Measurements from ENCODE around the gene COPG1. TPM values are rescaled to one million over a fixed set of nuclear protein-coding genes. Genes with fewer than 3 reads are reported as not detected.

The COPG1 gene
- total and polyA plus RNA-seq, 9 donors = 49.2 to 147 (median 115) TPM

DNA sequence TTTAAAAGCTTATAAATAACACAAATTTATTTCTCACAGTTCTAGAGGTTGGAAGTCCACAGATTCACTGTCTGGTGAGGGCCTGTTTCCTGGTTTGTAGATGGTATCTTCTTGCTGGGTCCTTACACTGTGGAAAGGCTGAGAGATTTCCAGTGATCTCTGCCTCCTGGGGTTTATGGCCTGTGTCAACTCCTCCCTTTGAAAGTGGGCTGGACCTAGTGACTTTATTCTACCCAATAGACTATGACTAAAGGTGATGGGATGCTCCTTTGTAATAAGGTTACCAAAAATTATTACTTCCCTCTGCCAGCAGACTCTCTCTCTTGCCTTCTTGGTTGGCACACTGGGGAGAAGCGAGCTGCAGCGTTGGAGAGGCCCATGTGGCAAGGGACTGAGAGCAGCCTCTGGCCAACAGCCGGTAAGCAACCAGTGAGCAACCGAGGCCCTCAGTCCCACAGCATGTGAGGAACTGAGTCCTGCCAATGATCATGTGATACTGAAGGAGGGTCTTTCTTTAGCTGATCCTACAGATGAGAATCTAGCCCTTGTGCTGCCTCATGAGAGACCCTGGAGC is 14.0 kb upstream of the COPG1 start:
- Histone ChIP-seq H3K4me1 (ENCODE audit: insufficient read depth) (no peaks in the 10 kb centered on the region), H3K9me3 (no peaks in the 10 kb centered on the region), H3K4me3 (no peak overlapping the region), H3K36me3 (no peaks in the 10 kb centered on the region), H3K27me3 (no peaks in the 10 kb centered on the region), H3K27ac (no peak overlapping the region)
- no peak for DNase-seq
- no peak for TF ChIP-seq EP300 (IDR thresholded peaks at IDR 0.05)
- TF ChIP-seq, protein P1, sequence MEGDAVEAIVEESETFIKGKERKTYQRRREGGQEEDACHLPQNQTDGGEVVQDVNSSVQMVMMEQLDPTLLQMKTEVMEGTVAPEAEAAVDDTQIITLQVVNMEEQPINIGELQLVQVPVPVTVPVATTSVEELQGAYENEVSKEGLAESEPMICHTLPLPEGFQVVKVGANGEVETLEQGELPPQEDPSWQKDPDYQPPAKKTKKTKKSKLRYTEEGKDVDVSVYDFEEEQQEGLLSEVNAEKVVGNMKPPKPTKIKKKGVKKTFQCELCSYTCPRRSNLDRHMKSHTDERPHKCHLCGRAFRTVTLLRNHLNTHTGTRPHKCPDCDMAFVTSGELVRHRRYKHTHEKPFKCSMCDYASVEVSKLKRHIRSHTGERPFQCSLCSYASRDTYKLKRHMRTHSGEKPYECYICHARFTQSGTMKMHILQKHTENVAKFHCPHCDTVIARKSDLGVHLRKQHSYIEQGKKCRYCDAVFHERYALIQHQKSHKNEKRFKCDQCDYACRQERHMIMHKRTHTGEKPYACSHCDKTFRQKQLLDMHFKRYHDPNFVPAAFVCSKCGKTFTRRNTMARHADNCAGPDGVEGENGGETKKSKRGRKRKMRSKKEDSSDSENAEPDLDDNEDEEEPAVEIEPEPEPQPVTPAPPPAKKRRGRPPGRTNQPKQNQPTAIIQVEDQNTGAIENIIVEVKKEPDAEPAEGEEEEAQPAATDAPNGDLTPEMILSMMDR (IDR thresholded peaks at IDR 0.05) = no peak
- TF ChIP-seq POLR2A (IDR thresholded peaks at IDR 0.05) = no peak
- WGBS, 3 donors = 89 to 98% (median 96%) methylated on average over 4 of the region's 4 CpGs
- intact Hi-C loops (cut with DNase I) = no loop called here

DNA sequence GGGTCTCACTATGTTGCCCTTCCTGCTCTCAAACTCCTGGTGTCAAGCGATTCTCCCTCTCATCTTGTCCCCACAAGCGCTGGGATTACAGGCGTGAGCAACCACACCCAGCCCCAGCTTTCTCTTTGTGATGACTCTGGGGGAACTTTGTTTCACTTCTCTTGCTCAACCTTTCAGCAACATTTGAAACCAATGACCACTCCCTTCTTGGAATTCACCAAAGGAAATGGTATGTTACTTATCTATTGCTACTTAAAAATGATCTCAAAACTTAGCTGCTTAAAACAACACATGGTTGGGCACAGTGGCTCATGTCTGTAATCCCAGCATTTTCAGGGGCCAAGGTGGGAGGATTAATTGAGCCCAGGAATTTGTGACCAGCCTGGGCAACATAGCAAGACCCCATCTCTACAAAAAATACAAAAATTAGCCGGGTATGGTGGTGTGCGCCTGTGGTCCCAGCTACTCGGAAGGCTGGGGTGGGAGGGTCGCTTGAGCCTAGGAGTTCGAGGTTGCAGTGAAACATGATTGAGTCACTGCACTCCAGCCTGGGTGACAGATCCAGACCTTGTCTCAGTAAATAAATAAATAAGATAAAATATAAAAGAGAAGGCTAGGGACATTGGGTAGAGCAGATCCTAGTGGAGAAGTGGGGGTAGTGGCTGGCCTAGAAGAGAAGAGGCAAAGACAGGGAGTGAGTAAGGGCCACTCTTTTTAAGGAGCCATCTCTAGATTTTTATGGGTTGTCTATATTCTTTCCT is 10.3 kb upstream of the COPG1 start:
- TF ChIP-seq, protein P1 (IDR thresholded peaks at IDR 0.05) = no peak
- no peak for TF ChIP-seq POLR2A (IDR thresholded peaks at IDR 0.05)
- no peak for TF ChIP-seq EP300 (IDR thresholded peaks at IDR 0.05)
- 87 to 92% (median 89%) methylated on average over 8 of the region's 8 CpGs for whole genome bisulfite sequencing, 3 donors
- H3K27ac ChIP-seq = no peak overlapping the region
- no peaks in the 10 kb centered on the region for H3K27me3 ChIP-seq
- no peaks in the 10 kb centered on the region for H3K36me3 ChIP-seq
- no peaks in the 10 kb centered on the region for H3K4me1 ChIP-seq (ENCODE audit: insufficient read depth)
- DNase-seq = no peak
- H3K9me3 ChIP-seq = no peaks in the 10 kb centered on the region
- intact Hi-C loops (cut with DNase I) = no loop called here
- H3K4me3 ChIP-seq = no peak overlapping the region

DNA sequence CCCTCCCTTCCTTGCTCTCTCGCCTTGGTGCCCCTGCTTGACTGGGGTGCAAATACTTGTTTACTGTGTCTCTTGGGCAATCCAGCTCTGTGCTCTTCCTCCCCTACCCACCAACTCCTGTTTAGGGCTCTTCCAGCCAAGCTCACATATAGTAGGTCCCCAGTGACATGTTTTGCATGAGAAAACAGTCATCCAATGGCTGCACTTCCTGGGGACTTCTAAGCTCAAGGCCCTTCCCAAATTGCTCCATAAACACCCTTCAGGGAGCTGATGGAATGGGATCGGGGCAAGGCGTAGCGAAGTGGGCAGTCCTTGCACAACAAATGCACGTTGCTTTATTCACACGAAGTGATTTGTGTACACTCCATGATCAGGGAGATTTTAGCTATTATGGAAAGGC is 9.4 kb upstream of the COPG1 start:
- intact Hi-C loops (cut with DNase I) = loop anchor here in 2 of 4 donors (5.0 to 10.0 kb wide), 2 partner anchors 63 to 245 kb away; partner anchors contain the start of gene CFAP92 (in 1 of the 2)
- Histone ChIP-seq H3K27me3 (no peaks in the 10 kb centered on the region), H3K27ac (no peak overlapping the region), H3K4me3 (no peak overlapping the region), H3K9me3 (no peaks in the 10 kb centered on the region), H3K36me3 (no peaks in the 10 kb centered on the region), H3K4me1 (ENCODE audit: insufficient read depth) (no peaks in the 10 kb centered on the region)
- TF ChIP-seq, protein P1 (IDR thresholded peaks at IDR 0.05) = no peak
- no peak for TF ChIP-seq EP300 (IDR thresholded peaks at IDR 0.05)
- TF ChIP-seq POLR2A (IDR thresholded peaks at IDR 0.05) = no peak
- DNase-seq = no peak
- WGBS, 3 donors = 59 to 64% (median 63%) methylated on average over 6 of the region's 6 CpGs

DNA sequence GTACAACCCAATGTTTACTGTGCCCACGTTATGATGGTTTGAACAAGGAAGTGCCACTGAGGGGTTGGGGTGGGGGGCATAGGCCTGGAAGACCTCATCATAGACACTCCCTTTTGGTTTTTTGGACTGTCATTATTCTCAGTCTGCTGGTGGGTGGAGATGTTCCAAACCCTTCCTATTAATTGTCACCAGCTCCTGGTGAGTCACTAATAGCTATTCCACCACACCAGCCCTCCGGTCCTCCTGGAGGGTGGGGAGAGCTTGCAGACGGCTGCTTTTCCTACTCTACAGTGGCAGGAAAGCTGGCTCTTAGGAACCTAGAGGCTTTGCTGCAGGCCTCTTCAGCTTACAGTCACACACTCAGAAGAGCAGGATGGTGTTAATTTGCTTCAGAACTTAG is 9.0 kb upstream of the COPG1 start:
- no peaks in the 10 kb centered on the region for H3K27me3 ChIP-seq
- no peak overlapping the region for H3K27ac ChIP-seq
- no peaks in the 10 kb centered on the region for H3K9me3 ChIP-seq
- no peak overlapping the region for H3K4me3 ChIP-seq
- TF ChIP-seq EP300 (IDR thresholded peaks at IDR 0.05) = no peak
- TF ChIP-seq POLR2A (IDR thresholded peaks at IDR 0.05) = no peak
- TF ChIP-seq, protein P1 (IDR thresholded peaks at IDR 0.05) = no peak
- DNase-seq = no peak
- no peaks in the 10 kb centered on the region for H3K4me1 ChIP-seq (ENCODE audit: insufficient read depth)
- no peaks in the 10 kb centered on the region for H3K36me3 ChIP-seq
- intact Hi-C loops (cut with DNase I) = loop anchor here in 2 of 4 donors (5.0 to 10.0 kb wide), 2 partner anchors 63 to 246 kb away; partner anchors contain the start of gene CFAP92 (in 1 of the 2)
- WGBS, 3 donors = 58 to 62% (median 59%) methylated on average over 3 of the region's 3 CpGs
